NCI-H2227 (cell line): ENCODE measurements around the gene TMPRSS4.

ENCODE experiments used
- DNase-seq: peaks from one replicate; lab custom pipeline; 2025; ENCODE audit not compliant: unreplicated experiment; lab: John Stamatoyannopoulos, UW

The TMPRSS4 gene

GRCh38 chr11:118133816-118134215 is 56.9 kb downstream of the TMPRSS4 start:
- no peak for DNase-seq

GRCh38 chr11:118135051-118135795 is 58.3 kb downstream of the TMPRSS4 start:
- DNase-seq: no peak

GRCh38 chr11:118135796-118136165 is 58.9 kb downstream of the TMPRSS4 start:
- DNase-seq: no peak

GRCh38 chr11:118136341-118136740 is 59.5 kb downstream of the TMPRSS4 start:
- no peak for DNase-seq

GRCh38 chr11:118136801-118137200 is 59.9 kb downstream of the TMPRSS4 start:
- no peak for DNase-seq

GRCh38 chr11:118138839-118139420 is 62.1 kb downstream of the TMPRSS4 start:
- no peak for DNase-seq

GRCh38 chr11:118139578-118139977 is 62.7 kb downstream of the TMPRSS4 start:
- DNase-seq: no peak

- no peak for DNase-seq
These were observed 65.2 kb downstream of the TMPRSS4 start for GRCh38 chr11:118142081-118142480.

GRCh38 chr11:118142809-118143208 is 65.9 kb downstream of the TMPRSS4 start:
- no peak for DNase-seq

GRCh38 chr11:118143661-118144185 is 66.8 kb downstream of the TMPRSS4 start:
- no peak for DNase-seq

- peak; percentile 41 for DNase-seq
These were observed 67.7 kb downstream of the TMPRSS4 start for GRCh38 chr11:118144301-118145268.

- peak; percentile 88 for DNase-seq
These were observed 68.7 kb downstream of the TMPRSS4 start for GRCh38 chr11:118145285-118146227.

GRCh38 chr11:118146554-118146953 is 69.7 kb downstream of the TMPRSS4 start:
- DNase-seq: no peak

GRCh38 chr11:118147502-118147901 is 70.6 kb downstream of the TMPRSS4 start:
- no peak for DNase-seq

GRCh38 chr11:118148240-118148639 is 71.4 kb downstream of the TMPRSS4 start:
- DNase-seq: no peak

- DNase-seq: no peak
These were observed 72.0 kb downstream of the TMPRSS4 start for GRCh38 chr11:118148856-118149255.

- no peak for DNase-seq
These were observed 72.6 kb downstream of the TMPRSS4 start for GRCh38 chr11:118149493-118149892.

- no peak for DNase-seq
These were observed 74.6 kb downstream of the TMPRSS4 start for GRCh38 chr11:118151431-118151830.

- DNase-seq: no peak
These were observed 75.2 kb downstream of the TMPRSS4 start for GRCh38 chr11:118152020-118152551.
